Measurements from ENCODE around the gene IFI44L. TPM values are rescaled to one million over a fixed set of nuclear protein-coding genes. Genes with fewer than 3 reads are reported as not detected.

The IFI44L gene
- polyA plus RNA-seq (2013, experiment 1 of 2) = 0.04 TPM
- 0.10 TPM for polyA plus RNA-seq (2013, experiment 2 of 2)

GRCh38 chr1:78619803-78620579, at the start of gene IFI44L:
TSS of gene IFI44L (plus strand) at chr1:78620448. CDS start at chr1:78627916, 7,468 bp downstream.
- no peaks in the 10 kb centered on the region for H3K9me3 ChIP-seq (ENCODE audit: control insufficient read depth, low read length)
- H3K36me3 ChIP-seq (ENCODE audit: control insufficient read depth, insufficient read depth, low read length) = no peaks in the 10 kb centered on the region
- WGBS, 2 experiments (ENCODE audit: insufficient coverage in 2 of 2) = 83% methylated on average over 1 of the region's 9 CpGs; no CpG with 5 or more reads in 1 of the 2 experiments
- H3K27ac ChIP-seq (ENCODE audit: low read depth, low read length, severe bottlenecking) = no peak within 1 kb of the TSS
- H3K4me3 ChIP-seq (ENCODE audit: extremely low read depth, insufficient read depth, low read length, poor library complexity, severe bottlenecking) = no peak within 1 kb of the TSS
- H3K4me1 ChIP-seq (ENCODE audit: control insufficient read depth, insufficient read depth, low read length, poor library complexity, severe bottlenecking) = no peaks in the 10 kb centered on the region

- H3K4me3 ChIP-seq (ENCODE audit: extremely low read depth, insufficient read depth, low read length, poor library complexity, severe bottlenecking) = no peak overlapping the region
- no peaks in the 10 kb centered on the region for H3K9me3 ChIP-seq (ENCODE audit: control insufficient read depth, low read length)
- no peaks in the 10 kb centered on the region for H3K36me3 ChIP-seq (ENCODE audit: control insufficient read depth, insufficient read depth, low read length)
- WGBS, 2 experiments (ENCODE audit: insufficient coverage in 2 of 2) = 55 to 61% methylated on average over 2 of the region's 2 CpGs
- H3K27ac ChIP-seq (ENCODE audit: low read depth, low read length, severe bottlenecking) = no peak overlapping the region
- no peaks in the 10 kb centered on the region for H3K4me1 ChIP-seq (ENCODE audit: control insufficient read depth, insufficient read depth, low read length, poor library complexity, severe bottlenecking)
Observed at GRCh38 chr1:78570539-78570938, 49.7 kb upstream of the IFI44L start.

GRCh38 chr1:78577257-78578100, 42.8 kb upstream of the IFI44L start:
- WGBS, 2 experiments (ENCODE audit: insufficient coverage in 2 of 2) = 80 to 90% methylated on average over 1 to 2 of the region's 9 CpGs
- Histone ChIP-seq H3K4me1 (ENCODE audit: control insufficient read depth, insufficient read depth, low read length, poor library complexity, severe bottlenecking) (no peaks in the 10 kb centered on the region), H3K27ac (ENCODE audit: low read depth, low read length, severe bottlenecking) (no peak overlapping the region), H3K4me3 (ENCODE audit: extremely low read depth, insufficient read depth, low read length, poor library complexity, severe bottlenecking) (no peak overlapping the region), H3K9me3 (ENCODE audit: control insufficient read depth, low read length) (no peaks in the 10 kb centered on the region), H3K36me3 (ENCODE audit: control insufficient read depth, insufficient read depth, low read length) (no peaks in the 10 kb centered on the region)

- no peak overlapping the region for H3K27ac ChIP-seq (ENCODE audit: low read depth, low read length, severe bottlenecking)
- H3K36me3 ChIP-seq (ENCODE audit: control insufficient read depth, insufficient read depth, low read length) = no peaks in the 10 kb centered on the region
- no peak overlapping the region for H3K4me3 ChIP-seq (ENCODE audit: extremely low read depth, insufficient read depth, low read length, poor library complexity, severe bottlenecking)
- H3K4me1 ChIP-seq (ENCODE audit: control insufficient read depth, insufficient read depth, low read length, poor library complexity, severe bottlenecking) = no peaks in the 10 kb centered on the region
- no CpG with 5 or more reads among the region's 1 CpG for WGBS, 2 experiments (ENCODE audit: insufficient coverage in 2 of 2)
- no peaks in the 10 kb centered on the region for H3K9me3 ChIP-seq (ENCODE audit: control insufficient read depth, low read length)
Observed at GRCh38 chr1:78586572-78586971, 33.7 kb upstream of the IFI44L start.

GRCh38 chr1:78587211-78587610, 33.0 kb upstream of the IFI44L start:
- H3K27ac ChIP-seq (ENCODE audit: low read depth, low read length, severe bottlenecking) = no peak overlapping the region
- no peak overlapping the region for H3K4me3 ChIP-seq (ENCODE audit: extremely low read depth, insufficient read depth, low read length, poor library complexity, severe bottlenecking)
- 71% methylated on average over 1 of the region's 1 CpG; no CpG with 5 or more reads in 1 of the 2 experiments for WGBS, 2 experiments (ENCODE audit: insufficient coverage in 2 of 2)
- H3K9me3 ChIP-seq (ENCODE audit: control insufficient read depth, low read length) = no peaks in the 10 kb centered on the region
- no peaks in the 10 kb centered on the region for H3K4me1 ChIP-seq (ENCODE audit: control insufficient read depth, insufficient read depth, low read length, poor library complexity, severe bottlenecking)
- H3K36me3 ChIP-seq (ENCODE audit: control insufficient read depth, insufficient read depth, low read length) = no peaks in the 10 kb centered on the region

- Histone ChIP-seq H3K36me3 (ENCODE audit: control insufficient read depth, insufficient read depth, low read length) (no peaks in the 10 kb centered on the region), H3K4me1 (ENCODE audit: control insufficient read depth, insufficient read depth, low read length, poor library complexity, severe bottlenecking) (no peaks in the 10 kb centered on the region), H3K4me3 (ENCODE audit: extremely low read depth, insufficient read depth, low read length, poor library complexity, severe bottlenecking) (no peak overlapping the region), H3K9me3 (ENCODE audit: control insufficient read depth, low read length) (peaks cover 5% of the 10 kb centered on the region), H3K27ac (ENCODE audit: low read depth, low read length, severe bottlenecking) (no peak overlapping the region)
- WGBS, 2 experiments (ENCODE audit: insufficient coverage in 2 of 2) = 86% methylated on average over 1 of the region's 4 CpGs; no CpG with 5 or more reads in 1 of the 2 experiments
Observed at GRCh38 chr1:78591971-78592370, 28.3 kb upstream of the IFI44L start.

- Histone ChIP-seq H3K4me1 (ENCODE audit: control insufficient read depth, insufficient read depth, low read length, poor library complexity, severe bottlenecking) (no peaks in the 10 kb centered on the region), H3K27ac (ENCODE audit: low read depth, low read length, severe bottlenecking) (no peak overlapping the region), H3K9me3 (ENCODE audit: control insufficient read depth, low read length) (peaks cover 5% of the 10 kb centered on the region), H3K36me3 (ENCODE audit: control insufficient read depth, insufficient read depth, low read length) (no peaks in the 10 kb centered on the region), H3K4me3 (ENCODE audit: extremely low read depth, insufficient read depth, low read length, poor library complexity, severe bottlenecking) (no peak overlapping the region)
- no CpG with 5 or more reads among the region's 4 CpGs for WGBS, 2 experiments (ENCODE audit: insufficient coverage in 2 of 2)
Observed at GRCh38 chr1:78599294-78599693, 21.0 kb upstream of the IFI44L start.

- WGBS, 2 experiments (ENCODE audit: insufficient coverage in 2 of 2) = no CpG with 5 or more reads among the region's 1 CpG
- Histone ChIP-seq H3K9me3 (ENCODE audit: control insufficient read depth, low read length) (no peaks in the 10 kb centered on the region), H3K36me3 (ENCODE audit: control insufficient read depth, insufficient read depth, low read length) (no peaks in the 10 kb centered on the region), H3K27ac (ENCODE audit: low read depth, low read length, severe bottlenecking) (no peak overlapping the region), H3K4me3 (ENCODE audit: extremely low read depth, insufficient read depth, low read length, poor library complexity, severe bottlenecking) (no peak overlapping the region), H3K4me1 (ENCODE audit: control insufficient read depth, insufficient read depth, low read length, poor library complexity, severe bottlenecking) (no peaks in the 10 kb centered on the region)
Observed at GRCh38 chr1:78601068-78601467, 19.2 kb upstream of the IFI44L start.

- Histone ChIP-seq H3K4me3 (ENCODE audit: extremely low read depth, insufficient read depth, low read length, poor library complexity, severe bottlenecking) (no peak overlapping the region), H3K27ac (ENCODE audit: low read depth, low read length, severe bottlenecking) (no peak overlapping the region), H3K9me3 (ENCODE audit: control insufficient read depth, low read length) (no peaks in the 10 kb centered on the region), H3K4me1 (ENCODE audit: control insufficient read depth, insufficient read depth, low read length, poor library complexity, severe bottlenecking) (no peaks in the 10 kb centered on the region), H3K36me3 (ENCODE audit: control insufficient read depth, insufficient read depth, low read length) (no peaks in the 10 kb centered on the region)
- 100% methylated on average over 1 of the region's 1 CpG; no CpG with 5 or more reads in 1 of the 2 experiments for WGBS, 2 experiments (ENCODE audit: insufficient coverage in 2 of 2)
Observed at GRCh38 chr1:78603206-78603605, 17.0 kb upstream of the IFI44L start.

- Histone ChIP-seq H3K36me3 (ENCODE audit: control insufficient read depth, insufficient read depth, low read length) (no peaks in the 10 kb centered on the region), H3K9me3 (ENCODE audit: control insufficient read depth, low read length) (no peaks in the 10 kb centered on the region), H3K4me3 (ENCODE audit: extremely low read depth, insufficient read depth, low read length, poor library complexity, severe bottlenecking) (no peak overlapping the region), H3K4me1 (ENCODE audit: control insufficient read depth, insufficient read depth, low read length, poor library complexity, severe bottlenecking) (no peaks in the 10 kb centered on the region), H3K27ac (ENCODE audit: low read depth, low read length, severe bottlenecking) (no peak overlapping the region)
- WGBS, 2 experiments (ENCODE audit: insufficient coverage in 2 of 2) = 80% methylated on average over 2 of the region's 5 CpGs; no CpG with 5 or more reads in 1 of the 2 experiments
Observed at GRCh38 chr1:78604643-78605042, 15.6 kb upstream of the IFI44L start.

Data from mesodermal cell (in vitro differentiated cells).